ENCODE results near the gene HELZ.

Gene HELZ

DNA sequence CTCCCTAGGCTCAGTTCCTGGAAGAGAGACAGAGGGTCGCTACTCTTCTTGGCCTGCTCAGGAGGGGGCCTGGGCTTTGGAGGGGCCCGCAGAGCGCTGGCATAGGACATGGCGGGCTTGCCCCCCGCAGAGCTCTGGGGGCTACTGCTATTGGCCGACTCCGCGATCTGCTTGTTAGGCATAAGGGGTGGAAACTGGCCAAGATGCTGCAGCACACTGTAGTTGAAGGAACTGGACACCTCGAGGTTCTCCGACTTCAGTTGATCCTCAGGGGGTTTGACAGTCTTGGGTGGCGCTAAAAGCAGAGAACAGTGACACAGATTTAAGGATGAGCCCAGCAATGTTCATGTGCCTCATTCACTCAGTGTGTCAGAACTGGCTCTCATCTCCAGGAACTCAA lies 166.7 kb downstream of the HELZ start:
- peaks cover 3% of the 10 kb centered on the region for H3K4me1 ChIP-seq (ENCODE audit: control insufficient read depth, insufficient read depth, low read depth, low read length)
- H2AFZ ChIP-seq (ENCODE audit: low read depth, low read length): no peak overlapping the region
- H3K23ac ChIP-seq (ENCODE audit: low read length in 2 of 2): no peak overlapping the region
- H3K27ac ChIP-seq (ENCODE audit: low read length, poor library complexity, severe bottlenecking): no peak overlapping the region
- H3K27me3 ChIP-seq (ENCODE audit: control insufficient read depth in 1 of 2, insufficient read depth in 1 of 2, low read length in 2 of 2): no peaks in the 10 kb centered on the region
- no peak overlapping the region for H4K91ac ChIP-seq (ENCODE audit: low read length)
- no peak overlapping the region for H3K14ac ChIP-seq (ENCODE audit: low read length in 2 of 2)
- H2BK12ac ChIP-seq (ENCODE audit: low read length in 2 of 2): no peak overlapping the region
- peak overlapping the region; percentile 13 for H2AK5ac ChIP-seq (ENCODE audit: low read length, severe bottlenecking)
- H3K9me3 ChIP-seq (ENCODE audit: control insufficient read depth, low read length): no peaks in the 10 kb centered on the region
- H3K18ac ChIP-seq (ENCODE audit: low read depth in 1 of 2, low read length in 2 of 2): no peak overlapping the region
- WGBS: 97% methylated on average over 10 of the region's 11 CpGs
- no peak overlapping the region for H2BK15ac ChIP-seq (ENCODE audit: low read depth, poor library complexity, severe bottlenecking)
- H2BK120ac ChIP-seq (ENCODE audit: low read depth, low read length): no peak overlapping the region
- no peak overlapping the region for H3K4me2 ChIP-seq (ENCODE audit: low read length, poor library complexity, severe bottlenecking)
- peaks cover 5 to 56% of the 10 kb centered on the region in 2 experiments for H3K36me3 ChIP-seq (ENCODE audit: control insufficient read depth in 1 of 2, insufficient read depth in 2 of 2, low read depth in 1 of 2, low read length in 2 of 2)
- no peak overlapping the region for H3K9ac ChIP-seq (ENCODE audit: low read length)
- no peak overlapping the region for H2BK5ac ChIP-seq (ENCODE audit: low read depth, low read length, poor library complexity, severe bottlenecking)
- no peak overlapping the region for H3K4ac ChIP-seq (ENCODE audit: low read depth in 1 of 2, low read length in 2 of 2)
- H4K8ac ChIP-seq (ENCODE audit: low read length): no peak overlapping the region
- H3K4me3 ChIP-seq (ENCODE audit: insufficient read depth in 1 of 2, low read depth in 1 of 2, low read length in 2 of 2): no peak overlapping the region
- DNase-seq: no peak
- H3K79me1 ChIP-seq (replicated peaks; ENCODE audit: low read length, poor library complexity, severe bottlenecking): peaks cover 14% of the 10 kb centered on the region

DNA sequence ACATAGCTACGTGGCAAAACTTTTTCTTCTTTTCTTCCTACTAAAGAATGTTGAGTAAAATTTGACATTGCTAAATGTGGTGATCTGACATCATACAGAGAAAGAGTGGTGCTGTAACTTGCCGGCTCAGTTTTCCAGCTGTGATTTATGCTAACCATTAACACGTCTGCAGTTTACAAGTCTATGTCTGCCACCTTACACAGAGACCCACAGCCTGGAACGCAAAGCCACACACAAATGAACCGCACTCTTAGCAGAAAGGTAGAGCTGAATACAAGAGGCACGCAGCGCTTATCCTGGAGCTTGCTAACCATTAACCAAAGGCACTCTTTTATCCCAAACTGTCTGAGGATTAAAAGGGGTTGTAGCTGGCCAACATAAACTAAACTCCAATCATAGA lies 168.7 kb downstream of the HELZ start:
- Histone ChIP-seq H3K4me2 (ENCODE audit: low read length, poor library complexity, severe bottlenecking) (no peak overlapping the region), H2BK5ac (ENCODE audit: low read depth, low read length, poor library complexity, severe bottlenecking) (no peak overlapping the region), H2BK120ac (ENCODE audit: low read depth, low read length) (no peak overlapping the region), H3K4ac (ENCODE audit: low read depth in 1 of 2, low read length in 2 of 2) (no peak overlapping the region), H3K36me3 (ENCODE audit: control insufficient read depth in 1 of 2, insufficient read depth in 2 of 2, low read depth in 1 of 2, low read length in 2 of 2) (peaks cover 8 to 59% of the 10 kb centered on the region in 2 experiments), H2BK12ac (ENCODE audit: low read length in 2 of 2) (no peak overlapping the region), H2BK15ac (ENCODE audit: low read depth, poor library complexity, severe bottlenecking) (no peak overlapping the region), H3K4me1 (ENCODE audit: control insufficient read depth, insufficient read depth, low read depth, low read length) (peaks cover 3% of the 10 kb centered on the region), H3K23ac (ENCODE audit: low read length in 2 of 2) (no peak overlapping the region), H3K18ac (ENCODE audit: low read depth in 1 of 2, low read length in 2 of 2) (no peak overlapping the region), H3K14ac (ENCODE audit: low read length in 2 of 2) (no peak overlapping the region), H3K4me3 (ENCODE audit: insufficient read depth in 1 of 2, low read depth in 1 of 2, low read length in 2 of 2) (no peak overlapping the region), H2AFZ (ENCODE audit: low read depth, low read length) (no peak overlapping the region), H2AK5ac (ENCODE audit: low read length, severe bottlenecking) (no peak overlapping the region), H3K9ac (ENCODE audit: low read length) (no peak overlapping the region), H3K27me3 (ENCODE audit: control insufficient read depth in 1 of 2, insufficient read depth in 1 of 2, low read length in 2 of 2) (no peaks in the 10 kb centered on the region), H4K8ac (ENCODE audit: low read length) (no peak overlapping the region), H4K91ac (ENCODE audit: low read length) (no peak overlapping the region), H3K9me3 (ENCODE audit: control insufficient read depth, low read length) (no peaks in the 10 kb centered on the region), H3K79me1 (replicated peaks; ENCODE audit: low read length, poor library complexity, severe bottlenecking) (peaks cover 15% of the 10 kb centered on the region), H3K27ac (ENCODE audit: low read length, poor library complexity, severe bottlenecking) (peak overlapping the region; percentile 89)
- no peak for DNase-seq
- 88% methylated on average over 6 of the region's 7 CpGs for WGBS

DNA sequence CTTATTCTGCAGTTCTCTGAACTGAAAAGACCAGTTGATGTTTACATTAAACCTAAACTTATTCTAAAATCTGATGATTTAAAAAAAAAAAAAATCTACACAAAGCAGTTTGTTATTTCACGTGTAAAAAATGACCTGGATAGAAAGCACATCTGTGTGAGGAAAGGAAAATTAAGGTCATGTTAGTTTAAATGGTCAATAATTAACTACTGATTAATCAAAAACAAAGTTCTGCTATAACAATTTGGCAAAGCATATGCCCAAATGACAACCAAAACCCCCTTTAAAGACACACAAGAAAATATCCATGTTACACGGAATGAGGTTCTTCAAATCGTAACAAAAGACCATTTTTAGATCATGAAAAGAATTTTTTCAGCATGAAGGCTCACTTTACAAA lies 170.2 kb downstream of the HELZ start:
- H3K18ac ChIP-seq (ENCODE audit: low read depth in 1 of 2, low read length in 2 of 2): no peak overlapping the region
- H3K27me3 ChIP-seq (ENCODE audit: control insufficient read depth in 1 of 2, insufficient read depth in 1 of 2, low read length in 2 of 2): no peaks in the 10 kb centered on the region
- H3K14ac ChIP-seq (ENCODE audit: low read length in 2 of 2): no peak overlapping the region
- no peak overlapping the region for H3K23ac ChIP-seq (ENCODE audit: low read length in 2 of 2)
- H2BK120ac ChIP-seq (ENCODE audit: low read depth, low read length): no peak overlapping the region
- H2BK12ac ChIP-seq (ENCODE audit: low read length in 2 of 2): no peak overlapping the region
- H2AFZ ChIP-seq (ENCODE audit: low read depth, low read length): no peak overlapping the region
- H3K9me3 ChIP-seq (ENCODE audit: control insufficient read depth, low read length): no peaks in the 10 kb centered on the region
- no peak for DNase-seq
- H3K79me1 ChIP-seq (replicated peaks; ENCODE audit: low read length, poor library complexity, severe bottlenecking): peaks cover 13% of the 10 kb centered on the region
- no peak overlapping the region for H3K4me2 ChIP-seq (ENCODE audit: low read length, poor library complexity, severe bottlenecking)
- no peak overlapping the region for H3K9ac ChIP-seq (ENCODE audit: low read length)
- H3K27ac ChIP-seq (ENCODE audit: low read length, poor library complexity, severe bottlenecking): no peak overlapping the region
- H3K4me1 ChIP-seq (ENCODE audit: control insufficient read depth, insufficient read depth, low read depth, low read length): peaks cover 3% of the 10 kb centered on the region
- no peak overlapping the region for H3K4ac ChIP-seq (ENCODE audit: low read depth in 1 of 2, low read length in 2 of 2)
- H2BK5ac ChIP-seq (ENCODE audit: low read depth, low read length, poor library complexity, severe bottlenecking): no peak overlapping the region
- 98% methylated on average over 2 of the region's 3 CpGs for WGBS
- no peak overlapping the region for H3K4me3 ChIP-seq (ENCODE audit: insufficient read depth in 1 of 2, low read depth in 1 of 2, low read length in 2 of 2)
- H3K36me3 ChIP-seq (ENCODE audit: control insufficient read depth in 1 of 2, insufficient read depth in 2 of 2, low read depth in 1 of 2, low read length in 2 of 2): peaks cover 8 to 53% of the 10 kb centered on the region in 2 experiments
- H2AK5ac ChIP-seq (ENCODE audit: low read length, severe bottlenecking): no peak overlapping the region
- H4K8ac ChIP-seq (ENCODE audit: low read length): no peak overlapping the region
- no peak overlapping the region for H2BK15ac ChIP-seq (ENCODE audit: low read depth, poor library complexity, severe bottlenecking)
- H4K91ac ChIP-seq (ENCODE audit: low read length): no peak overlapping the region

GRCh38 chr17:67072885-67073284 lies 172.1 kb downstream of the HELZ start:
- Histone ChIP-seq H3K4me2 (ENCODE audit: low read length, poor library complexity, severe bottlenecking) (no peak overlapping the region), H2BK5ac (ENCODE audit: low read depth, low read length, poor library complexity, severe bottlenecking) (no peak overlapping the region), H3K14ac (ENCODE audit: low read length in 2 of 2) (no peak overlapping the region), H4K8ac (ENCODE audit: low read length) (no peak overlapping the region), H3K18ac (ENCODE audit: low read depth in 1 of 2, low read length in 2 of 2) (no peak overlapping the region), H3K36me3 (ENCODE audit: control insufficient read depth in 1 of 2, insufficient read depth in 2 of 2, low read depth in 1 of 2, low read length in 2 of 2) (peaks cover 5 to 38% of the 10 kb centered on the region in 2 experiments), H3K27me3 (ENCODE audit: control insufficient read depth in 1 of 2, insufficient read depth in 1 of 2, low read length in 2 of 2) (no peaks in the 10 kb centered on the region), H3K4ac (ENCODE audit: low read depth in 1 of 2, low read length in 2 of 2) (no peak overlapping the region), H4K91ac (ENCODE audit: low read length) (no peak overlapping the region), H3K27ac (ENCODE audit: low read length, poor library complexity, severe bottlenecking) (no peak overlapping the region), H2BK12ac (ENCODE audit: low read length in 2 of 2) (no peak overlapping the region), H2AFZ (ENCODE audit: low read depth, low read length) (no peak overlapping the region), H2BK120ac (ENCODE audit: low read depth, low read length) (no peak overlapping the region), H2AK5ac (ENCODE audit: low read length, severe bottlenecking) (no peak overlapping the region), H3K9me3 (ENCODE audit: control insufficient read depth, low read length) (no peaks in the 10 kb centered on the region), H3K23ac (ENCODE audit: low read length in 2 of 2) (no peak overlapping the region), H3K9ac (ENCODE audit: low read length) (no peak overlapping the region), H3K79me1 (replicated peaks; ENCODE audit: low read length, poor library complexity, severe bottlenecking) (peaks cover 10% of the 10 kb centered on the region), H2BK15ac (ENCODE audit: low read depth, poor library complexity, severe bottlenecking) (no peak overlapping the region), H3K4me1 (ENCODE audit: control insufficient read depth, insufficient read depth, low read depth, low read length) (no peaks in the 10 kb centered on the region), H3K4me3 (ENCODE audit: insufficient read depth in 1 of 2, low read depth in 1 of 2, low read length in 2 of 2) (no peak overlapping the region)
- DNase-seq: no peak
- 90% methylated on average over 2 of the region's 3 CpGs for WGBS

Data from mesenchymal stem cell (in vitro differentiated cells and primary cell).